PC-3 (cell line): ENCODE measurements around the gene LIMS2.

Experiments used
- EZH2 ChIP-seq: fragments of 300-600 bp; sonication (generic); IDR thresholded peaks from one replicate; pipeline ENCODE4 v1.6.1; 2017; ENCODE audit warnings: antibody characterized with exemption, mild to moderate bottlenecking, low read length; ENCODE audit not compliant: unreplicated experiment
- EZH2phosphoT487 ChIP-seq: fragments of 300-600 bp; sonication (generic); IDR thresholded peaks from 2 replicates; pipeline ENCODE4 v1.6.1; 2018; ENCODE audit warnings: mild to moderate bottlenecking, antibody characterized with exemption, low read length, borderline replicate concordance
- TF ChIP-seq, protein P1 (sequence below): fragments of 300-600 bp; sonication (generic); conservative IDR thresholded peaks from 2 replicates; pipeline ENCODE4 v1.5.1; 2017; ENCODE audit warnings: antibody characterized with exemption, low read depth, mild to moderate bottlenecking, low read length

DNA sequence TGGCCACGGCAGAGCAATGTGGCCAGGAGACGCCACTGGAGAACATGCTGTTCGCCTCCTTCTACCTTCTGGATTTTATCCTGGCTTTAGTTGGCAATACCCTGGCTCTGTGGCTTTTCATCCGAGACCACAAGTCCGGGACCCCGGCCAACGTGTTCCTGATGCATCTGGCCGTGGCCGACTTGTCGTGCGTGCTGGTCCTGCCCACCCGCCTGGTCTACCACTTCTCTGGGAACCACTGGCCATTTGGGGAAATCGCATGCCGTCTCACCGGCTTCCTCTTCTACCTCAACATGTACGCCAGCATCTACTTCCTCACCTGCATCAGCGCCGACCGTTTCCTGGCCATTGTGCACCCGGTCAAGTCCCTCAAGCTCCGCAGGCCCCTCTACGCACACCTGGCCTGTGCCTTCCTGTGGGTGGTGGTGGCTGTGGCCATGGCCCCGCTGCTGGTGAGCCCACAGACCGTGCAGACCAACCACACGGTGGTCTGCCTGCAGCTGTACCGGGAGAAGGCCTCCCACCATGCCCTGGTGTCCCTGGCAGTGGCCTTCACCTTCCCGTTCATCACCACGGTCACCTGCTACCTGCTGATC lies 24.4 kb downstream of the LIMS2 start:
- TF ChIP-seq EZH2 (no peak), EZH2phosphoT487 (no peak)
- TF ChIP-seq, protein P1, sequence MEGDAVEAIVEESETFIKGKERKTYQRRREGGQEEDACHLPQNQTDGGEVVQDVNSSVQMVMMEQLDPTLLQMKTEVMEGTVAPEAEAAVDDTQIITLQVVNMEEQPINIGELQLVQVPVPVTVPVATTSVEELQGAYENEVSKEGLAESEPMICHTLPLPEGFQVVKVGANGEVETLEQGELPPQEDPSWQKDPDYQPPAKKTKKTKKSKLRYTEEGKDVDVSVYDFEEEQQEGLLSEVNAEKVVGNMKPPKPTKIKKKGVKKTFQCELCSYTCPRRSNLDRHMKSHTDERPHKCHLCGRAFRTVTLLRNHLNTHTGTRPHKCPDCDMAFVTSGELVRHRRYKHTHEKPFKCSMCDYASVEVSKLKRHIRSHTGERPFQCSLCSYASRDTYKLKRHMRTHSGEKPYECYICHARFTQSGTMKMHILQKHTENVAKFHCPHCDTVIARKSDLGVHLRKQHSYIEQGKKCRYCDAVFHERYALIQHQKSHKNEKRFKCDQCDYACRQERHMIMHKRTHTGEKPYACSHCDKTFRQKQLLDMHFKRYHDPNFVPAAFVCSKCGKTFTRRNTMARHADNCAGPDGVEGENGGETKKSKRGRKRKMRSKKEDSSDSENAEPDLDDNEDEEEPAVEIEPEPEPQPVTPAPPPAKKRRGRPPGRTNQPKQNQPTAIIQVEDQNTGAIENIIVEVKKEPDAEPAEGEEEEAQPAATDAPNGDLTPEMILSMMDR: no peak
